Measurements from ENCODE around the gene SPC24.

DNA sequence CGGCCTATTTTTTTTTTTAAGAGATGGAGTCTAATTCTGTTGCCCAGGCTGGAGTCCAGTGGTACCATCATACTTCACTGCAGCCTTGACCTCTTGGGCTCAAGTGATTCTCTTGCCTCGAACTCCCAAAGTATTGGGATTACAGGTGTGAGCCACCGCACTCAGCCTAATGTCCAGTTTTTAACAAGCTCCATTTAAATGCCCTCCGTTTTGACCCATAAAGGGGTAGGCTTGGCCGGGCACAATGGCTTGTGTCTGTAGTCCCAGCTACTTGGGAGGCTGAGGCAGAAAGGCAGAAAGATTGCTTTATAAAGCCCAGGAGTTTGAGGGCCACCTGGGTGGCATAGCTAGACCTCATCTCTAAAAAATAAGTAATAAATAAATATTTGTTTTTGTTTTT lies 54.5 kb downstream of the SPC24 start:
- TF ChIP-seq RFX5 (IDR thresholded peaks at IDR 0.05; ENCODE audit: low read depth, low read length) (no peak), DACH1 (IDR thresholded peaks at IDR 0.05; ENCODE audit: partially characterized antibody) (no peak), SMARCB1 (IDR thresholded peaks at IDR 0.05; ENCODE audit: insufficient read length, low read depth) (no peak), FOXK1 (CRISPR knock-in tag; IDR thresholded peaks at IDR 0.05; ENCODE audit: borderline replicate concordance) (no peak), CEBPB (tag; IDR thresholded peaks at IDR 0.05) (no peak), CCNT2 (IDR thresholded peaks at IDR 0.05; ENCODE audit: borderline replicate concordance, extremely low read depth, insufficient read length, low read depth, low read length) (no peak), ZEB2 (IDR thresholded peaks at IDR 0.05) (no peak), SP1 (CRISPR knock-in tag; IDR thresholded peaks at IDR 0.05) (no peak)
- TF ChIP-seq, protein P1, sequence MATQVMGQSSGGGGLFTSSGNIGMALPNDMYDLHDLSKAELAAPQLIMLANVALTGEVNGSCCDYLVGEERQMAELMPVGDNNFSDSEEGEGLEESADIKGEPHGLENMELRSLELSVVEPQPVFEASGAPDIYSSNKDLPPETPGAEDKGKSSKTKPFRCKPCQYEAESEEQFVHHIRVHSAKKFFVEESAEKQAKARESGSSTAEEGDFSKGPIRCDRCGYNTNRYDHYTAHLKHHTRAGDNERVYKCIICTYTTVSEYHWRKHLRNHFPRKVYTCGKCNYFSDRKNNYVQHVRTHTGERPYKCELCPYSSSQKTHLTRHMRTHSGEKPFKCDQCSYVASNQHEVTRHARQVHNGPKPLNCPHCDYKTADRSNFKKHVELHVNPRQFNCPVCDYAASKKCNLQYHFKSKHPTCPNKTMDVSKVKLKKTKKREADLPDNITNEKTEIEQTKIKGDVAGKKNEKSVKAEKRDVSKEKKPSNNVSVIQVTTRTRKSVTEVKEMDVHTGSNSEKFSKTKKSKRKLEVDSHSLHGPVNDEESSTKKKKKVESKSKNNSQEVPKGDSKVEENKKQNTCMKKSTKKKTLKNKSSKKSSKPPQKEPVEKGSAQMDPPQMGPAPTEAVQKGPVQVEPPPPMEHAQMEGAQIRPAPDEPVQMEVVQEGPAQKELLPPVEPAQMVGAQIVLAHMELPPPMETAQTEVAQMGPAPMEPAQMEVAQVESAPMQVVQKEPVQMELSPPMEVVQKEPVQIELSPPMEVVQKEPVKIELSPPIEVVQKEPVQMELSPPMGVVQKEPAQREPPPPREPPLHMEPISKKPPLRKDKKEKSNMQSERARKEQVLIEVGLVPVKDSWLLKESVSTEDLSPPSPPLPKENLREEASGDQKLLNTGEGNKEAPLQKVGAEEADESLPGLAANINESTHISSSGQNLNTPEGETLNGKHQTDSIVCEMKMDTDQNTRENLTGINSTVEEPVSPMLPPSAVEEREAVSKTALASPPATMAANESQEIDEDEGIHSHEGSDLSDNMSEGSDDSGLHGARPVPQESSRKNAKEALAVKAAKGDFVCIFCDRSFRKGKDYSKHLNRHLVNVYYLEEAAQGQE (IDR thresholded peaks at IDR 0.05; ENCODE audit: borderline replicate concordance), result no peak
- TF ChIP-seq, protein P1 (CRISPR knock-in tag; IDR thresholded peaks at IDR 0.05; ENCODE audit: low read depth), result no peak
- TF ChIP-seq, protein P2, sequence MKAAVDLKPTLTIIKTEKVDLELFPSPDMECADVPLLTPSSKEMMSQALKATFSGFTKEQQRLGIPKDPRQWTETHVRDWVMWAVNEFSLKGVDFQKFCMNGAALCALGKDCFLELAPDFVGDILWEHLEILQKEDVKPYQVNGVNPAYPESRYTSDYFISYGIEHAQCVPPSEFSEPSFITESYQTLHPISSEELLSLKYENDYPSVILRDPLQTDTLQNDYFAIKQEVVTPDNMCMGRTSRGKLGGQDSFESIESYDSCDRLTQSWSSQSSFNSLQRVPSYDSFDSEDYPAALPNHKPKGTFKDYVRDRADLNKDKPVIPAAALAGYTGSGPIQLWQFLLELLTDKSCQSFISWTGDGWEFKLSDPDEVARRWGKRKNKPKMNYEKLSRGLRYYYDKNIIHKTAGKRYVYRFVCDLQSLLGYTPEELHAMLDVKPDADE (conservative IDR thresholded peaks at IDR 0.05; ENCODE audit: control insufficient read depth, low read depth, low read length), result no peak
- TF ChIP-seq, protein P3, sequence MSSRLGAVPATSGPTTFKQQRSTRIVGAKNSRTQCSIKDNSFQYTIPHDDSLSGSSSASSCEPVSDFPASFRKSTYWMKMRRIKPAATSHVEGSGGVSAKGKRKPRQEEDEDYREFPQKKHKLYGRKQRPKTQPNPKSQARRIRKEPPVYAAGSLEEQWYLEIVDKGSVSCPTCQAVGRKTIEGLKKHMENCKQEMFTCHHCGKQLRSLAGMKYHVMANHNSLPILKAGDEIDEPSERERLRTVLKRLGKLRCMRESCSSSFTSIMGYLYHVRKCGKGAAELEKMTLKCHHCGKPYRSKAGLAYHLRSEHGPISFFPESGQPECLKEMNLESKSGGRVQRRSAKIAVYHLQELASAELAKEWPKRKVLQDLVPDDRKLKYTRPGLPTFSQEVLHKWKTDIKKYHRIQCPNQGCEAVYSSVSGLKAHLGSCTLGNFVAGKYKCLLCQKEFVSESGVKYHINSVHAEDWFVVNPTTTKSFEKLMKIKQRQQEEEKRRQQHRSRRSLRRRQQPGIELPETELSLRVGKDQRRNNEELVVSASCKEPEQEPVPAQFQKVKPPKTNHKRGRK (tag; IDR thresholded peaks at IDR 0.05), result no peak
